ENCODE data around the gene CPNE5.

DNA sequence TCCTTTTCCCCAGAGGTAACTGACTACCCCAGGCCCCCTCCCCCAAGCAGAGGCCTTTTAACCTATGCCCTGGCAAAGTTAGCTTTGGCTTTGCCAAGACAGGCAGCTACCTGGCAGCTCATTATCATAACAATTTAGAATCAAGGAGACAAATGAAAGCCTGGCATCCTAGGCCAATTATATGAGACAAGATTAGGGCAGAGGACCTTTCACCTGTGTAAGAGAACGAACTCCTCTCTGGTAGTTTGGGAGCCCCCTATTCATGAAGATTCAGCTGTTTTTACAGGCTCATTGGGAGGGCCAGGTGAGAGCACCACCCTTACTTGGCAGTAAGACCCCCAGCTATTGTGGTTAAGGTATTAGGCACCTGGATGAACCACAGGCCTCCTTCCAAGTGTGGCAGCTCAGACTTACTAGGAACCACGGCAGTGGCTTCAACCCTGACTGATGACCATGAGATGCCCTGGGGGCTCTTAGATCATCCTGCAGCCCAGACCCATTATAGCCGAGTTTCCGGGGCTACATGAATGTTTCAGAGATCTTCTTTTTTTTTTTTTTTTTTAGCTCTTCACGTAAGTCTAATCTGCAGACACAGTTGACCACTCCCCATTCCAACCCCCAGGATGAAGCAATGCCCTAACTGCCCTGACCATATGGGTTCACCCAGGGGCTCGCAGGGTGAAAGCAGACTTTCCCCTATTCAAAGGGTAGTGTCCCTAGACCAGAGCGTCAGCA is 85.4 kb downstream of the CPNE5 start:
- TF ChIP-seq, protein P1, sequence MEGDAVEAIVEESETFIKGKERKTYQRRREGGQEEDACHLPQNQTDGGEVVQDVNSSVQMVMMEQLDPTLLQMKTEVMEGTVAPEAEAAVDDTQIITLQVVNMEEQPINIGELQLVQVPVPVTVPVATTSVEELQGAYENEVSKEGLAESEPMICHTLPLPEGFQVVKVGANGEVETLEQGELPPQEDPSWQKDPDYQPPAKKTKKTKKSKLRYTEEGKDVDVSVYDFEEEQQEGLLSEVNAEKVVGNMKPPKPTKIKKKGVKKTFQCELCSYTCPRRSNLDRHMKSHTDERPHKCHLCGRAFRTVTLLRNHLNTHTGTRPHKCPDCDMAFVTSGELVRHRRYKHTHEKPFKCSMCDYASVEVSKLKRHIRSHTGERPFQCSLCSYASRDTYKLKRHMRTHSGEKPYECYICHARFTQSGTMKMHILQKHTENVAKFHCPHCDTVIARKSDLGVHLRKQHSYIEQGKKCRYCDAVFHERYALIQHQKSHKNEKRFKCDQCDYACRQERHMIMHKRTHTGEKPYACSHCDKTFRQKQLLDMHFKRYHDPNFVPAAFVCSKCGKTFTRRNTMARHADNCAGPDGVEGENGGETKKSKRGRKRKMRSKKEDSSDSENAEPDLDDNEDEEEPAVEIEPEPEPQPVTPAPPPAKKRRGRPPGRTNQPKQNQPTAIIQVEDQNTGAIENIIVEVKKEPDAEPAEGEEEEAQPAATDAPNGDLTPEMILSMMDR (IDR thresholded peaks at IDR 0.05), result no peak
- TF ChIP-seq EP300 (IDR thresholded peaks at IDR 0.05), result no peak
- TF ChIP-seq, protein P2, sequence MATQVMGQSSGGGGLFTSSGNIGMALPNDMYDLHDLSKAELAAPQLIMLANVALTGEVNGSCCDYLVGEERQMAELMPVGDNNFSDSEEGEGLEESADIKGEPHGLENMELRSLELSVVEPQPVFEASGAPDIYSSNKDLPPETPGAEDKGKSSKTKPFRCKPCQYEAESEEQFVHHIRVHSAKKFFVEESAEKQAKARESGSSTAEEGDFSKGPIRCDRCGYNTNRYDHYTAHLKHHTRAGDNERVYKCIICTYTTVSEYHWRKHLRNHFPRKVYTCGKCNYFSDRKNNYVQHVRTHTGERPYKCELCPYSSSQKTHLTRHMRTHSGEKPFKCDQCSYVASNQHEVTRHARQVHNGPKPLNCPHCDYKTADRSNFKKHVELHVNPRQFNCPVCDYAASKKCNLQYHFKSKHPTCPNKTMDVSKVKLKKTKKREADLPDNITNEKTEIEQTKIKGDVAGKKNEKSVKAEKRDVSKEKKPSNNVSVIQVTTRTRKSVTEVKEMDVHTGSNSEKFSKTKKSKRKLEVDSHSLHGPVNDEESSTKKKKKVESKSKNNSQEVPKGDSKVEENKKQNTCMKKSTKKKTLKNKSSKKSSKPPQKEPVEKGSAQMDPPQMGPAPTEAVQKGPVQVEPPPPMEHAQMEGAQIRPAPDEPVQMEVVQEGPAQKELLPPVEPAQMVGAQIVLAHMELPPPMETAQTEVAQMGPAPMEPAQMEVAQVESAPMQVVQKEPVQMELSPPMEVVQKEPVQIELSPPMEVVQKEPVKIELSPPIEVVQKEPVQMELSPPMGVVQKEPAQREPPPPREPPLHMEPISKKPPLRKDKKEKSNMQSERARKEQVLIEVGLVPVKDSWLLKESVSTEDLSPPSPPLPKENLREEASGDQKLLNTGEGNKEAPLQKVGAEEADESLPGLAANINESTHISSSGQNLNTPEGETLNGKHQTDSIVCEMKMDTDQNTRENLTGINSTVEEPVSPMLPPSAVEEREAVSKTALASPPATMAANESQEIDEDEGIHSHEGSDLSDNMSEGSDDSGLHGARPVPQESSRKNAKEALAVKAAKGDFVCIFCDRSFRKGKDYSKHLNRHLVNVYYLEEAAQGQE (IDR thresholded peaks at IDR 0.05), result no peak
- TF ChIP-seq MYC (IDR thresholded peaks at IDR 0.05; ENCODE audit: borderline replicate concordance, low read length), result no peak
- no peak for TF ChIP-seq HOXB13 (CRISPR knock-in tag; IDR thresholded peaks at IDR 0.05; ENCODE audit: low read depth)
- TF ChIP-seq, protein P3, sequence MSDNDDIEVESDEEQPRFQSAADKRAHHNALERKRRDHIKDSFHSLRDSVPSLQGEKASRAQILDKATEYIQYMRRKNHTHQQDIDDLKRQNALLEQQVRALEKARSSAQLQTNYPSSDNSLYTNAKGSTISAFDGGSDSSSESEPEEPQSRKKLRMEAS (IDR thresholded peaks at IDR 0.05), result no peak
- TF ChIP-seq MAFK (IDR thresholded peaks at IDR 0.05; ENCODE audit: partially characterized antibody), result no peak
